Ascending aorta (tissue), 2 donors: Measurements from ENCODE around the gene ABL1. TPM values are rescaled to one million over a fixed set of nuclear protein-coding genes. Genes with fewer than 3 reads are reported as not detected.

ENCODE experiments used
- DNase-seq, 2 donors: peaks; one replicate each; pipeline ENCODE4 v3.0.0-alpha.2; 2019; ENCODE audit warnings: low spot score in 2 of 2
- H3K27ac ChIP-seq, 2 donors: fragments of 200-600 bp; sonication (generic); one replicate each; pipeline ENCODE4 v1.5.1; 2016 to 2017; ENCODE audit warnings: mild to moderate bottlenecking in 1 of 2
- H3K27me3 ChIP-seq: fragments of 200-600 bp; sonication (generic); one replicate; pipeline ENCODE4 v1.5.1; 2017
- H3K36me3 ChIP-seq, 2 donors: fragments of 200-600 bp; sonication (generic); one replicate each; pipeline ENCODE4 v1.5.1; 2016
- H3K4me1 ChIP-seq, 2 donors: fragments of 200-600 bp; sonication (generic); one replicate each; pipeline ENCODE4 v1.5.1; 2016 to 2017; ENCODE audit warnings: mild to moderate bottlenecking in 1 of 2
- H3K4me3 ChIP-seq, 2 donors: fragments of 200-600 bp; sonication (generic); one replicate each; pipeline ENCODE4 v1.5.1; 2016 to 2017; ENCODE audit warnings: mild to moderate bottlenecking in 1 of 2
- H3K9me3 ChIP-seq, 2 donors: fragments of 200-600 bp; sonication (generic); one replicate each; pipeline ENCODE4 v1.5.1; 2016
- intact Hi-C: fragments of 100-400 bp; cut with DNase I; formaldehyde crosslinking; loops from one replicate; pipeline ENCODE4 v1.15.1; 2023
- total RNA-seq: library from RNA; depleted of rRNA; stranded (reverse); fragments of >200 nt; gene quantifications from one replicate; pipeline ENCODE4 v1.1.0, GENCODE V29; 2016
- TF ChIP-seq, protein P1 (sequence below), 3 experiments: fragments of 200-600 bp in 2 of 3; fragments of 450-650 bp in 1 of 3; sonication (generic) in 2 of 3; IDR thresholded peaks; one replicate each; pipeline ENCODE4 v1.5.1; 2016 to 2019; ENCODE audit warnings: antibody characterized with exemption in 3 of 3, mild to moderate bottlenecking in 1 of 3, moderate library complexity in 1 of 3

The ABL1 gene
- total RNA-seq, 1 donor from 2014 or later: 99.1 TPM

DNA sequence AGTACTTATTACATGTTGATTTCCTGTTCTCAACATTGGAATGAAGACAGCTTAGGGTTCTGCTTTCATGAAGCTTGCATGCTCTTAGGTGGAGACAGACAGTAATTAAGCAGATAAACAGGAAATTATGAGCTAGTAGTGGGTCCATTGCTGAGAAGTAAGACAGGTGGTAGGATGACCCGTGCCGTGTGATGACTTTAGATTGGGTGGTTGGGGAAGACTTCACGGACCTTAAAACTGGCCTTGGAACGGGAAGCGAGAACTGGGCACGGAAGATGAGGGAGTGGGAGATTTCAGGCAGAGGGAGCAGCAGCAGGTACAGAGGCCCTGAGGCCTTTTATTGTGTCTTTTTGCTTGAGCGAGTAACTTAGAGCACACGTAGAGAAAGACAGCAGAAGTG lies 27.2 kb downstream of the ABL1 start:
- Histone ChIP-seq H3K27ac (peak overlapping the region; percentile 65 to 69), H3K4me1 (peaks cover 17 to 52% of the 10 kb centered on the region in 2 donors), H3K4me3 (no peak overlapping the region), H3K9me3 (no peaks in the 10 kb centered on the region), H3K36me3 (peaks cover 24 to 29% of the 10 kb centered on the region in 2 donors), H3K27me3 (no peaks in the 10 kb centered on the region)
- intact Hi-C loops: loop anchor here (2.0 kb wide), 1 partner anchor 149 kb away; no protein-coding TSS in a partner anchor
- no peak for DNase-seq
- TF ChIP-seq, protein P1, sequence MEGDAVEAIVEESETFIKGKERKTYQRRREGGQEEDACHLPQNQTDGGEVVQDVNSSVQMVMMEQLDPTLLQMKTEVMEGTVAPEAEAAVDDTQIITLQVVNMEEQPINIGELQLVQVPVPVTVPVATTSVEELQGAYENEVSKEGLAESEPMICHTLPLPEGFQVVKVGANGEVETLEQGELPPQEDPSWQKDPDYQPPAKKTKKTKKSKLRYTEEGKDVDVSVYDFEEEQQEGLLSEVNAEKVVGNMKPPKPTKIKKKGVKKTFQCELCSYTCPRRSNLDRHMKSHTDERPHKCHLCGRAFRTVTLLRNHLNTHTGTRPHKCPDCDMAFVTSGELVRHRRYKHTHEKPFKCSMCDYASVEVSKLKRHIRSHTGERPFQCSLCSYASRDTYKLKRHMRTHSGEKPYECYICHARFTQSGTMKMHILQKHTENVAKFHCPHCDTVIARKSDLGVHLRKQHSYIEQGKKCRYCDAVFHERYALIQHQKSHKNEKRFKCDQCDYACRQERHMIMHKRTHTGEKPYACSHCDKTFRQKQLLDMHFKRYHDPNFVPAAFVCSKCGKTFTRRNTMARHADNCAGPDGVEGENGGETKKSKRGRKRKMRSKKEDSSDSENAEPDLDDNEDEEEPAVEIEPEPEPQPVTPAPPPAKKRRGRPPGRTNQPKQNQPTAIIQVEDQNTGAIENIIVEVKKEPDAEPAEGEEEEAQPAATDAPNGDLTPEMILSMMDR (IDR thresholded peaks at IDR 0.05): no peak

DNA sequence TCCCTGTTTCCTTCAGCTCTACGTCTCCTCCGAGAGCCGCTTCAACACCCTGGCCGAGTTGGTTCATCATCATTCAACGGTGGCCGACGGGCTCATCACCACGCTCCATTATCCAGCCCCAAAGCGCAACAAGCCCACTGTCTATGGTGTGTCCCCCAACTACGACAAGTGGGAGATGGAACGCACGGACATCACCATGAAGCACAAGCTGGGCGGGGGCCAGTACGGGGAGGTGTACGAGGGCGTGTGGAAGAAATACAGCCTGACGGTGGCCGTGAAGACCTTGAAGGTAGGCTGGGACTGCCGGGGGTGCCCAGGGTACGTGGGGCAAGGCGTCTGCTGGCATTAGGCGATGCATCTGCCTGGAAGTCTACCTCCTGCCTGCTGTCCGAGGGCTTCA lies 27.7 kb downstream of the ABL1 start:
- Histone ChIP-seq H3K27me3 (no peaks in the 10 kb centered on the region), H3K36me3 (peaks cover 24 to 32% of the 10 kb centered on the region in 2 donors), H3K9me3 (no peaks in the 10 kb centered on the region), H3K4me3 (no peak overlapping the region), H3K27ac (peak overlapping the region; percentile 24 to 65), H3K4me1 (peaks cover 16 to 49% of the 10 kb centered on the region in 2 donors)
- no peak for DNase-seq
- intact Hi-C loops: loop anchor here (2.0 kb wide), 1 partner anchor 150 kb away; no protein-coding TSS in a partner anchor
- TF ChIP-seq, protein P1 (IDR thresholded peaks at IDR 0.05): no peak

DNA sequence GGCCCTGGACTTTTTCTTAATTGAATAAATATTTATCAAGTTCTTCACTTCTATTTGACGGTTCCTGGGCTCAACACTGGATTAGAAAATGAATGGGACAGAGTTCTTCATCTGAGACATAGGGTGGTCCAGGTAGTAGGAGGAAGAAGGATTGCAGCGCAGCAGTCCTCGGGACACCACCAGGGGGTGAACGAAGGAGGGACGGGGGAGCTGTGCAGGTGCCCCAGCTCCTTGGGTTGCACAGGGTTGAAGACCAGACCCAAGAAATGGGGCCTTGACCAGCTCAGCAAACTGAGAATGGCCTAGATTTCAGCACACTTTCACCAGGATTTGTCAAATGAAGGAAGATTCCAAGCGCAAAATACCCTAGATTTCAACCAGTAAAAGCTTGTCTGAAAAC lies 29.5 kb downstream of the ABL1 start:
- Histone ChIP-seq H3K9me3 (no peaks in the 10 kb centered on the region), H3K27ac (no peak overlapping the region), H3K4me3 (no peak overlapping the region), H3K4me1 (peaks cover 7 to 34% of the 10 kb centered on the region in 2 donors), H3K27me3 (no peaks in the 10 kb centered on the region), H3K36me3 (peaks cover 24 to 37% of the 10 kb centered on the region in 2 donors)
- TF ChIP-seq, protein P1 (IDR thresholded peaks at IDR 0.05): no peak
- intact Hi-C loops: no loop called here
- DNase-seq: no peak

DNA sequence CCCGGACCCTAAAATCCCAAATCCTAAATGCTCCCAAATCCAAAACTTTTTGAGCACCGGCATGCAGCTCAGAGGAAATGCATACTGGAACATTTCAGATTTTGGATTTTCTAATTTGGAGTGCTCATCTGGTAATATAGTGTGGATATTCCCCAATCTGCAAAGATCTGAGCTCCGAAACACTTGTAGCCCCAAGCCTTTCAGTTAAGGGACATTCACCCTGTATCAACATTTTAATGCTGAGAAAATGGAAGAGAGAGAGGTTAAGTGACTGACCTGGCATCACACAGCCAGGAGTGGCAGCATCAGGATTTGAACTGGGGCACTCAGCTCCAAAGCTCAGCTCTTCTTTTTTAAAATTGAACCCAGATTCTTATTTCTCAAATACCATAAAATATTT lies 30.9 kb downstream of the ABL1 start:
- TF ChIP-seq, protein P1 (IDR thresholded peaks at IDR 0.05): no peak
- Histone ChIP-seq H3K4me3 (no peak overlapping the region), H3K27me3 (no peaks in the 10 kb centered on the region), H3K27ac (no peak overlapping the region), H3K4me1 (peaks cover 0 to 33% of the 10 kb centered on the region in 2 donors), H3K9me3 (no peaks in the 10 kb centered on the region), H3K36me3 (peaks cover 28 to 49% of the 10 kb centered on the region in 2 donors)
- intact Hi-C loops: loop anchor here (2.0 to 5.0 kb wide), 2 partner anchors 75 to 181 kb away; no protein-coding TSS in a partner anchor
- no peak for DNase-seq

DNA sequence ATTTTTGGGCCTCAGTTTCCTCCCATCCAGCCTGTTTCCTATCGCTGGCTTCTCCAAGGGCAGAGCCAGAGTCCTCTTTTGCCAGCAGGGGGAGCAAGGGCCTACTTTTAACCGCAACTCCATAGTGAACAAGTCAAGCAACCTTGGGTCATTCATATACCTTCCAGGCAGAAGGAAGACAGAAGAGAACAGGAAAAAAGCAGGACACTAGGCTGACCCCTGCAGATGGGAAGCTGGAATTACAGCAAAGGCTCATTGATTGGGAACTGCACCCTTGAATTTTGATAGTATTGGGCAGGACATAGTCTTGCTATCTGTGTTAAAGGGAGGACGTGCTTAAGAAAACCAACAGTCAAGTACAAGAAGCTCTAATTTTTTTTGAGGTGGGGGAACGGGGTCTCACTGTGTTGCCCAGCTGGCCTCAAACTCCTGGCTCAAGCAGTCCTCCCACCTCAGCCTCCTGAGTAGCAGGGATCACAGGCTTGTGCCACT lies 31.5 kb downstream of the ABL1 start:
- Histone ChIP-seq H3K27ac (no peak overlapping the region), H3K4me3 (no peak overlapping the region), H3K36me3 (peaks cover 28 to 55% of the 10 kb centered on the region in 2 donors), H3K4me1 (peaks cover 0 to 29% of the 10 kb centered on the region in 2 donors), H3K9me3 (no peaks in the 10 kb centered on the region), H3K27me3 (no peaks in the 10 kb centered on the region)
- peak in 1 of 2 donors; percentile 78 for DNase-seq
- intact Hi-C loops: loop anchor here (2.0 to 5.0 kb wide), 2 partner anchors 74 to 181 kb away; no protein-coding TSS in a partner anchor
- TF ChIP-seq, protein P1 (IDR thresholded peaks at IDR 0.05): peak; percentile 52 to 75 (median 74)
